ENCODE results near the gene C1QTNF6. TPM values are rescaled to one million over a fixed set of nuclear protein-coding genes. Genes with fewer than 3 reads are reported as not detected.

Gene C1QTNF6
- total and polyA plus RNA-seq, 10 of the 15 experiments (the other 5 are each of a cell fraction or from before 2014, with no cell fraction given), result 0.16 to 4.1 (median 1.3) TPM

DNA sequence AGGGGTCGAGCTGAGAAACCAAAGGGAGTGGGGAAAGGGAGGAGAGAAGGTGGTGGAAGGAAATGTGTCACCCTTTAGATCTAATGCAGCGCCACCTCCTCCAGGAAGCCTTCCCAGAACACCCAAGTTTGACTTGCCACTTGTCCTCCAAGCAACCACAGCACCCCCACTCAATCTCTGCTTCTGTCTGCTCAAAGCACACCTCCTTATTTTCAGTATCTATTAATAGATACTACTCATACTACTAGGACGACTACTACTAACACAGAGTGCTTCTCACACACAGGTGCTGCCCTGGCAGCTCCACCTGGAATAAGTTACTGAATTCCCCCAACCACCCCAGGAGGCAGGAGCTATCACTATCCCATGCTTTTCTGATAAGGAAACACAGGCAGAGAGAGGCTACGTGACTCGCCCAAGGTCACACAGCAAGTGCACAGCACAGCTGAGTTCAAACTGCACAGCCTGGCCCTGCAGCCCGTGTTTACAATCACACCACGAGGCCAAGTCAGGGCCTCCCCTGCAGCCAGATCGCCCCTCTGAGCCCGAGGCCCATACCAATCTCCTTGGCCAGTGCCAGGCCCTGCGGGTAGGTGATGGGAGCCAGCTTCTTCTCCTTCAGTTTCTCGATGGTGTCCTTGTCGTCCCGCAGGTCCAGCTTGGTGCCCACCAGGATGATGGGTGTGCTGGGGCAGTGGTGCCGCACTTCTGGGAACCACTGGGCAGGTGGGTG, 42.8 kb upstream of the C1QTNF6 start (continued):
- TF ChIP-seq, protein P1, sequence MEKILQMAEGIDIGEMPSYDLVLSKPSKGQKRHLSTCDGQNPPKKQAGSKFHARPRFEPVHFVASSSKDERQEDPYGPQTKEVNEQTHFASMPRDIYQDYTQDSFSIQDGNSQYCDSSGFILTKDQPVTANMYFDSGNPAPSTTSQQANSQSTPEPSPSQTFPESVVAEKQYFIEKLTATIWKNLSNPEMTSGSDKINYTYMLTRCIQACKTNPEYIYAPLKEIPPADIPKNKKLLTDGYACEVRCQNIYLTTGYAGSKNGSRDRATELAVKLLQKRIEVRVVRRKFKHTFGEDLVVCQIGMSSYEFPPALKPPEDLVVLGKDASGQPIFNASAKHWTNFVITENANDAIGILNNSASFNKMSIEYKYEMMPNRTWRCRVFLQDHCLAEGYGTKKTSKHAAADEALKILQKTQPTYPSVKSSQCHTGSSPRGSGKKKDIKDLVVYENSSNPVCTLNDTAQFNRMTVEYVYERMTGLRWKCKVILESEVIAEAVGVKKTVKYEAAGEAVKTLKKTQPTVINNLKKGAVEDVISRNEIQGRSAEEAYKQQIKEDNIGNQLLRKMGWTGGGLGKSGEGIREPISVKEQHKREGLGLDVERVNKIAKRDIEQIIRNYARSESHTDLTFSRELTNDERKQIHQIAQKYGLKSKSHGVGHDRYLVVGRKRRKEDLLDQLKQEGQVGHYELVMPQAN (conservative IDR thresholded peaks at IDR 0.05), result no peak
- no peak for TF ChIP-seq NFYA (IDR thresholded peaks at IDR 0.05; ENCODE audit: borderline replicate concordance, low read depth, low read length)
- TF ChIP-seq SIN3A (IDR thresholded peaks at IDR 0.05; ENCODE audit: low read depth, low read length), result no peak
- TF ChIP-seq, protein P2, sequence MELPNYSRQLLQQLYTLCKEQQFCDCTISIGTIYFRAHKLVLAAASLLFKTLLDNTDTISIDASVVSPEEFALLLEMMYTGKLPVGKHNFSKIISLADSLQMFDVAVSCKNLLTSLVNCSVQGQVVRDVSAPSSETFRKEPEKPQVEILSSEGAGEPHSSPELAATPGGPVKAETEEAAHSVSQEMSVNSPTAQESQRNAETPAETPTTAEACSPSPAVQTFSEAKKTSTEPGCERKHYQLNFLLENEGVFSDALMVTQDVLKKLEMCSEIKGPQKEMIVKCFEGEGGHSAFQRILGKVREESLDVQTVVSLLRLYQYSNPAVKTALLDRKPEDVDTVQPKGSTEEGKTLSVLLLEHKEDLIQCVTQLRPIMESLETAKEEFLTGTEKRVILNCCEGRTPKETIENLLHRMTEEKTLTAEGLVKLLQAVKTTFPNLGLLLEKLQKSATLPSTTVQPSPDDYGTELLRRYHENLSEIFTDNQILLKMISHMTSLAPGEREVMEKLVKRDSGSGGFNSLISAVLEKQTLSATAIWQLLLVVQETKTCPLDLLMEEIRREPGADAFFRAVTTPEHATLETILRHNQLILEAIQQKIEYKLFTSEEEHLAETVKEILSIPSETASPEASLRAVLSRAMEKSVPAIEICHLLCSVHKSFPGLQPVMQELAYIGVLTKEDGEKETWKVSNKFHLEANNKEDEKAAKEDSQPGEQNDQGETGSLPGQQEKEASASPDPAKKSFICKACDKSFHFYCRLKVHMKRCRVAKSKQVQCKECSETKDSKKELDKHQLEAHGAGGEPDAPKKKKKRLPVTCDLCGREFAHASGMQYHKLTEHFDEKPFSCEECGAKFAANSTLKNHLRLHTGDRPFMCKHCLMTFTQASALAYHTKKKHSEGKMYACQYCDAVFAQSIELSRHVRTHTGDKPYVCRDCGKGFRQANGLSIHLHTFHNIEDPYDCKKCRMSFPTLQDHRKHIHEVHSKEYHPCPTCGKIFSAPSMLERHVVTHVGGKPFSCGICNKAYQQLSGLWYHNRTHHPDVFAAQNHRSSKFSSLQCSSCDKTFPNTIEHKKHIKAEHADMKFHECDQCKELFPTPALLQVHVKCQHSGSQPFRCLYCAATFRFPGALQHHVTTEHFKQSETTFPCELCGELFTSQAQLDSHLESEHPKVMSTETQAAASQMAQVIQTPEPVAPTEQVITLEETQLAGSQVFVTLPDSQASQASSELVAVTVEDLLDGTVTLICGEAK (IDR thresholded peaks at IDR 0.05; ENCODE audit: borderline replicate concordance), result no peak
- TF ChIP-seq EP300 (IDR thresholded peaks at IDR 0.05; ENCODE audit: borderline replicate concordance in 1 of 2, control insufficient read depth in 1 of 2, low read depth in 2 of 2, low read length in 2 of 2), result no peak
- no peak for TF ChIP-seq RELA (IDR thresholded peaks at IDR 0.05; ENCODE audit: borderline replicate concordance, partially characterized antibody)
- TF ChIP-seq SRF (IDR thresholded peaks at IDR 0.05; ENCODE audit: low read depth in 2 of 2, low read length in 2 of 2), result no peak
- no peak for TF ChIP-seq ZNF274 (IDR thresholded peaks at IDR 0.05; ENCODE audit: insufficient read depth, insufficient read length)
- TF ChIP-seq SMAD5 (IDR thresholded peaks at IDR 0.05; ENCODE audit: low read depth), result no peak
- TF ChIP-seq POLR2A (IDR thresholded peaks at IDR 0.05; ENCODE audit: low read depth, low read length), result 0 out of 2 replicates have a peak, but pooled peaks have one; percentile 41
- no peak for TF ChIP-seq BRCA1 (IDR thresholded peaks at IDR 0.05; ENCODE audit: low read depth, low read length)
- TF ChIP-seq, protein P3, sequence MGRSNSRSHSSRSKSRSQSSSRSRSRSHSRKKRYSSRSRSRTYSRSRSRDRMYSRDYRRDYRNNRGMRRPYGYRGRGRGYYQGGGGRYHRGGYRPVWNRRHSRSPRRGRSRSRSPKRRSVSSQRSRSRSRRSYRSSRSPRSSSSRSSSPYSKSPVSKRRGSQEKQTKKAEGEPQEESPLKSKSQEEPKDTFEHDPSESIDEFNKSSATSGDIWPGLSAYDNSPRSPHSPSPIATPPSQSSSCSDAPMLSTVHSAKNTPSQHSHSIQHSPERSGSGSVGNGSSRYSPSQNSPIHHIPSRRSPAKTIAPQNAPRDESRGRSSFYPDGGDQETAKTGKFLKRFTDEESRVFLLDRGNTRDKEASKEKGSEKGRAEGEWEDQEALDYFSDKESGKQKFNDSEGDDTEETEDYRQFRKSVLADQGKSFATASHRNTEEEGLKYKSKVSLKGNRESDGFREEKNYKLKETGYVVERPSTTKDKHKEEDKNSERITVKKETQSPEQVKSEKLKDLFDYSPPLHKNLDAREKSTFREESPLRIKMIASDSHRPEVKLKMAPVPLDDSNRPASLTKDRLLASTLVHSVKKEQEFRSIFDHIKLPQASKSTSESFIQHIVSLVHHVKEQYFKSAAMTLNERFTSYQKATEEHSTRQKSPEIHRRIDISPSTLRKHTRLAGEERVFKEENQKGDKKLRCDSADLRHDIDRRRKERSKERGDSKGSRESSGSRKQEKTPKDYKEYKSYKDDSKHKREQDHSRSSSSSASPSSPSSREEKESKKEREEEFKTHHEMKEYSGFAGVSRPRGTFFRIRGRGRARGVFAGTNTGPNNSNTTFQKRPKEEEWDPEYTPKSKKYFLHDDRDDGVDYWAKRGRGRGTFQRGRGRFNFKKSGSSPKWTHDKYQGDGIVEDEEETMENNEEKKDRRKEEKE (IDR thresholded peaks at IDR 0.05), result no peak
- TF ChIP-seq BCL11A (IDR thresholded peaks at IDR 0.05; ENCODE audit: low read depth, low read length), result no peak
- TF ChIP-seq RAD51 (IDR thresholded peaks at IDR 0.05), result no peak
- TF ChIP-seq NFXL1 (IDR thresholded peaks at IDR 0.05; ENCODE audit: borderline replicate concordance), result peak; percentile 64; the same call in 1 of the 2 replicates
- TF ChIP-seq, protein P4, sequence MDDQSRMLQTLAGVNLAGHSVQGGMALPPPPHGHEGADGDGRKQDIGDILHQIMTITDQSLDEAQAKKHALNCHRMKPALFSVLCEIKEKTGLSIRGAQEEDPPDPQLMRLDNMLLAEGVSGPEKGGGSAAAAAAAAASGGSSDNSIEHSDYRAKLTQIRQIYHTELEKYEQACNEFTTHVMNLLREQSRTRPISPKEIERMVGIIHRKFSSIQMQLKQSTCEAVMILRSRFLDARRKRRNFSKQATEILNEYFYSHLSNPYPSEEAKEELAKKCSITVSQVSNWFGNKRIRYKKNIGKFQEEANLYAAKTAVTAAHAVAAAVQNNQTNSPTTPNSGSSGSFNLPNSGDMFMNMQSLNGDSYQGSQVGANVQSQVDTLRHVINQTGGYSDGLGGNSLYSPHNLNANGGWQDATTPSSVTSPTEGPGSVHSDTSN (IDR thresholded peaks at IDR 0.05; ENCODE audit: insufficient replicate concordance, low read depth, low read length), result no peak
- peak; percentile 49 to 53; a peak in 3 of 4 replicates for TF ChIP-seq IKZF2 (IDR thresholded peaks at IDR 0.05)
- peak in 1 of 2 experiments; percentile 20; a peak in 1 of 4 replicates for TF ChIP-seq BHLHE40 (IDR thresholded peaks at IDR 0.05; ENCODE audit: borderline replicate concordance in 1 of 2, low read depth in 2 of 2, low read length in 1 of 2)
- TF ChIP-seq SPI1 (IDR thresholded peaks at IDR 0.05; ENCODE audit: borderline replicate concordance, insufficient read depth, low read depth, low read length), result no peak

Measured in GM12878 (cell line).